ENCODE measurements around the gene GRID1.

DNA sequence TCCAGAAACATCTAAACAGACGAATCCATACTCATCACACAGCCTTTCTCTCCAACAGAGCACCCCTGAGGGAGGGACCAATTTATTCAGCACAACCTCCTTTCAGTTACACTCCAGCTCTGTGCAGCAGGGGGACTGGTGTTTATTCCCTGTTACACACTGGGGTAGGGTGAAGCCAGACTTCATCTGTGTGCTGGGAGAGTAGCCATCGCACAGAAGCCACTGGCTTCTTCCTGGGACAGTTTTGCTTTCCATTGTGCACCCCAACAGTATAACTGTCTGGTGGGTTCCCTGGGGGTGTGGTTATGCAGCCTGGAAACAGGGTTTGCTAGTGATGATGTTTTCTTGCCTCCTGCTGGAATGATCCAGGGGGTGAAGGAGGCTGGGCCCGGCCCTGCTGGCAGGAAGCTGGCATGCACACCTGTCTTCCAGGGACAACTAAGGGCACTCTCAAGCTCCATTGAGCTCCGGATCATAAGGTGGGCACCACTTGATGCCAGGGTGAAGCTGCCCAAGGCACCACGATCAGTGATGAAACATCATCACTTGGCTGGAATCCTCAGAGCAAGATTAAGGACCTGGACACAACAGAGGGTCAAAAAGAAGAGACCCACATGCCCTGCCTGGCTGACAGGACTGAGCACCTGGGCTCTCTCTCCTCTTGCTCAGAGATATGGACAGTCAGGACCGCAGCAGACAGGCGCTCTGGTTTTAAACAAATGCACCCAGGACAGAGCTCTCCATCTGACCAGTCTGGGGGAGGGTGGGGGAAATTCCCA, 293.2 kb downstream of the GRID1 start:
- TF ChIP-seq POLR2A (IDR thresholded peaks at IDR 0.05): no peak
- TF ChIP-seq, protein P1, sequence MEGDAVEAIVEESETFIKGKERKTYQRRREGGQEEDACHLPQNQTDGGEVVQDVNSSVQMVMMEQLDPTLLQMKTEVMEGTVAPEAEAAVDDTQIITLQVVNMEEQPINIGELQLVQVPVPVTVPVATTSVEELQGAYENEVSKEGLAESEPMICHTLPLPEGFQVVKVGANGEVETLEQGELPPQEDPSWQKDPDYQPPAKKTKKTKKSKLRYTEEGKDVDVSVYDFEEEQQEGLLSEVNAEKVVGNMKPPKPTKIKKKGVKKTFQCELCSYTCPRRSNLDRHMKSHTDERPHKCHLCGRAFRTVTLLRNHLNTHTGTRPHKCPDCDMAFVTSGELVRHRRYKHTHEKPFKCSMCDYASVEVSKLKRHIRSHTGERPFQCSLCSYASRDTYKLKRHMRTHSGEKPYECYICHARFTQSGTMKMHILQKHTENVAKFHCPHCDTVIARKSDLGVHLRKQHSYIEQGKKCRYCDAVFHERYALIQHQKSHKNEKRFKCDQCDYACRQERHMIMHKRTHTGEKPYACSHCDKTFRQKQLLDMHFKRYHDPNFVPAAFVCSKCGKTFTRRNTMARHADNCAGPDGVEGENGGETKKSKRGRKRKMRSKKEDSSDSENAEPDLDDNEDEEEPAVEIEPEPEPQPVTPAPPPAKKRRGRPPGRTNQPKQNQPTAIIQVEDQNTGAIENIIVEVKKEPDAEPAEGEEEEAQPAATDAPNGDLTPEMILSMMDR (IDR thresholded peaks at IDR 0.05 in 8 of 11, conservative IDR thresholded peaks at IDR 0.05 in 3 of 11): no peak
